ENCODE results near the gene CCDC191.

Gene CCDC191

DNA sequence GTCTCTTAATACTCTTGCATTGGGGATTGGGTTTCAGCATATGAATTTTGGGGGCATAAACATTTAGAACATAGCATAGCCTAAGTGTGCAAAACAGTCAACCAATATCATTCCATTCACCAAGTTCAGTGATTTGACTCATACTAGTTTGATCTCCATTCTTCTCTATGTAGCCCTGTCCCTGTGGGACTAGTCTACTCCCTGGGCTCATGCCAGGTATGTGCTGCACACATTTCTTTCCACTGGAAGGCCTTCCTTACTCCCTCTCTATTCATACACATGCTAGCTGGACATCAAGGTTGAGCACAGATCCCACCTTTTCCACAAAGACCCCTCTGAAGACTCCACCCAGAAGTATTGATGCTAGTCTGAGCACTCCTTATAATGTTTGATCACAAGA is 103.4 kb downstream of the CCDC191 start:
- no peak for DNase-seq

GRCh38 chr3:113948015-113948917 is 108.1 kb downstream of the CCDC191 start:
- DNase-seq = peak; percentile 40 to 68

DNA sequence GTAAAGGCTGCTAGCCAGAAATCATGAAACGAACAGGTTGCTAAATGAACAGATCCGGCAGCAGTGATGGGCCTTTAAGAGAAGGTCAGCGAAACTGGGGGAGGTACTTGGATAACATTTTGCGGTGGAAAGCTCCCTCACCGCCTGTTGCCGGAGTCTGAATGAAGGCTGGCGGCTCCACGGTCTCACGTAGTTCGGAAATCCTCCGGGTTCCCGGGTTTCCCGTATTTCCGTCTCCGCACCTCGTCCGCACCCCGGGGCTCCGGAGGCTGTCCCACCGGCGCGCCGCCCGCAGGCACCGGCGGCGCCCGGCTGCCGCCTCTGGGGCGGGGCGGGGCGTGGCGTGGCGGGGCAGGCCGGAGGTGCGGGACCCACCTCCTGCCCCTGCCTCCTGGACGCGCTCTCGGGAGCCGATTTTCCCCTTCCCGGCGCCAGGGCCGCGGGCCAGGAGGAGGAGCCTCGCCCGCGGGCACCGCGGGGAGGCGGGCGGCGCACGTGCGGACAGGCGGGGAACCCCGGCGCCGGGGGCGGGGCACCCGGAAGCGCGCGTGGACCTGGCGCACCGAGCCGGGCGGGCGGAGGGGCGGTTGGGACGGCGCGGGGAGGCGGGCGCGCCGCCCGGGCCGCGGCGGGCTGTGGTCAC is 108.8 kb downstream of the CCDC191 start, which contains the start of gene ZDHHC23:
TSS of gene ZDHHC23 (plus strand) at position 642 of the 643 bp plus-strand sequence. CDS start 790 bp downstream, outside the sequence.
- DNase-seq = peak; percentile 40 to 81

- DNase-seq = no peak
Observed at GRCh38 chr3:113946831-113947230, 109.5 kb downstream of the CCDC191 start.

DNA sequence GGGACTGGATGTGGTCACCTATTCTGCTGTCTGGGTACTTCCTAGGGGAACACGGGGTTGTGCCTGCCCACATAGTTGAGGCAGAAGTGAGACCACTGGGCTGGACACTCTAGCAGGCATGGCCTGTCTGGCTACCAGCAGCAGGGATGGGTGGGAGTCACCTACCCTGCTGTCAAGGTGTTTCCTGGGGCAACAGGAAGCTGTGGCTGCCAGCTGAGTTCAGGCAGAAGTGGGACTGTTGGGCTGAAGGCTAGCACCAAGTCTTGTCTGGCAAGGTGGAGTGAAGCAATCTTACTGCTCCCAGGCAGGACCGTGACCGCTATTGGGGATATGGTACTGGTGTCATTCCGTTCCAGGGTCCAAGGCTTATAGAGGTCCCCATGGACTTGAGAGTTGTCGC is 128.8 kb downstream of the CCDC191 start:
- DNase-seq = no peak

DNA sequence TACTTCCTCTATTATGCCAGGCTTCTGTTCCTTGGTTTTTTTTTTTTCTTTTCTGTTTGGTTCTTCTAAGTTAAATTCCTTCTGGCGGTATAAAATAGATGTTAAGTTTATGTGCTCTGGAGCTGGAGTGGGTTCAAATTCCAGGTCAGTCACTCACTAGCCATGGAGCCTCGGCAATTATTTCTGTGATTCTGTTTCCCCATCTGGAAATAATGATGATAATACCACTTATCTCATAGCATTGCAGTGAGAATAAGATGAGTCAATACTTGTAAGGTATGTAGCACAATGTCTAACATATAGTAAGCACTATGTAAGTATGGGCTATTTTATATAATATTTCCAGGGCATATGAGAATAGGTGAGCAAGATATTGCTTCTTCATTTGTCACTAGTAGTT is 141.7 kb downstream of the CCDC191 start:
- DNase-seq = no peak
